ENCODE data around the gene UBE2Q2.
"Not testable (repeated sequence)": the region's sequence is repeated elsewhere in the genome, so short reads cannot be mapped to it uniquely, and the experiment has no call there.

UBE2Q2 gene

DNA sequence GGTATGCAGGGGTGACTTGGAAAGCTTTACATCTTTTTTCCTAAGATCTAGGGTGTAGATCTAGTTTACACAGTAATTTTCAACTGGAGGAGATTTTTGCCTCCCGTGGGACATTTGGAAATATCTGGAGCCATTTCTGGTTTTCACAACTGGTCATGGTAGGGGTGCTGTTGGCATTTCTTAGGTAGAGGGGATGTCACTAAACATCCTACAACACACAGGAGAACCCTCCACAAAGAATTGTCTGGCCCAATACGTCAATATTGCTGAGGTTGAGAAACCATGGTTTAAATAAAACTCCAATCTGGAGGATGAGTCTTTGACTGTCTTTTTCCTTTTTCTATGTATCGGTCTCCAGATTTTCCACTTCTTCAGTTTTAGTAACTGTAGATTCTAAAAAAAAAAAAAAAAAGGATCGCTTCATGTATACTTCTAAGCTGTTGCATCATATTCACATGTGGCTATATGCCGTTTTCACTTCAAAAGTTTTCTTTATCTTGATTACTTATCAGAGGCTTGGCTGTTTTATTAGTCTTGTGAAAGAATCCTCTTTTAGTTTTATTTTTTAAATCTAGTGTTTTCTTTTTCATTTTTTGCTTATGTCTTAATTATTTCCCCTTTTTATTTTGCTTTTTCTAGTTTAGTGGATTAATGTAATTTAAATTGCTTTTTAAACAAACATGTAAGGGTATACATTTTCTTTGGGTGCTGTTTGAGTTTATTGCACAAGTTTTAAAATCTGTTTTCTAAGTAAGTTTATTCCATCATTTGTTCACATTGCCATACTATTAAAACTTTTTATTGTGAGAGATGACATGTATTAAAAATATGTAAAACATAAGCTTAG, 21.2 kb downstream of the UBE2Q2 start:
- no peak overlapping the region for H3K4me3 ChIP-seq (ENCODE audit: low read depth, low read length)

- not testable (repeated sequence) for H3K4me3 ChIP-seq (ENCODE audit: low read depth, low read length)
These were observed 22.8 kb downstream of the UBE2Q2 start for GRCh38 chr15:75866045-75866444.

GRCh38 chr15:75866916-75867315, 23.7 kb downstream of the UBE2Q2 start:
- no peak overlapping the region for H3K4me3 ChIP-seq (ENCODE audit: low read depth, low read length)

- H3K4me3 ChIP-seq (ENCODE audit: low read depth, low read length) = no peak overlapping the region
These were observed 24.2 kb downstream of the UBE2Q2 start for GRCh38 chr15:75867449-75867848.

GRCh38 chr15:75868019-75868418, 24.8 kb downstream of the UBE2Q2 start:
- no peak overlapping the region for H3K4me3 ChIP-seq (ENCODE audit: low read depth, low read length)

DNA sequence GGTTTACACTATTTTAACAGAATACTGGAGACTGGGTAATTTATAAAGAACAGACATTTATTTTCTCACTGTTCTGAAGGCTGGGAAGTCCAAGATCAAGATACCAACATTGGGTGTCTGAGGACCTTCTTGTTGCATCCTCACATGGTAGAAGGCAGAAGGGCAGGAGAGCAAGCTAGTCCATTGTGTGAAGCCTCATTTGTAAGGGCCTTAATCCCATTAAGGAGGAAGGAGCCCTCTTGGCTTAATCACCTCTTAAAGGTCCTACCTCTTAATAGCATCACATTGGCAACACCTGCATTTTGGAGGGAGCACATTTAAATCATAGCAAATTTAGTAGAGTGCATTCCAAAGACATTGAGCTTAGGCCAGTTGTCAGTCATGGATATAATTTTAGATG, 26.2 kb downstream of the UBE2Q2 start:
- no peak overlapping the region for H3K4me3 ChIP-seq (ENCODE audit: low read depth, low read length)

- not testable (repeated sequence) for H3K4me3 ChIP-seq (ENCODE audit: low read depth, low read length)
These were observed 28.3 kb downstream of the UBE2Q2 start for GRCh38 chr15:75871589-75871988.

DNA sequence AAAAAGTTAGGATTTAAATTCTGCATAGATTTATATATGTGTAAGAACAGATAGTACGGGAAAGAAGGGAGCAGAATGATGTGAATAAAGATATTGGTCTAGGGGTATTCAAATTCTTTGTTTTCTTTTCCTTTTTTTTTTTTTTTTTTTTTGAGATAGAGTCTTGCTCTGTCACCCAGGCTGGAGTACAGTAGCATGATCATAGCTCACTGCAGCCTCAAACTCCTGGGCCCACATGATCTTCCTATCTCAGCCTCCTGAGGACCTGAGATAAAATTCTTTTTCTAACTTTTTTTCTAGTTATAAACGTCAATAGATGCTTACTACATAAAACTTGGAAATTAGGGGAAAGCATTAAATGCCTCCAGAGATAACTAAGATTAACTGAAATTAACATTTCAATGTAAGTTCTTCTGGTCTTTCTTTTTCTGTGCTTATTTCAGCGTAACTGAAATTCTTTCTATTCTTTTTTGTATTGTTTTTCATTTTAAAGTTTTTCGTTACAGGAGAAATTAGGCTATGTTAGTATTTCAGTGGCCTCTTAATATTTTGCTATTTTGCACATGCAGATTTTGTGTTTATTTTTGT, 29.2 kb downstream of the UBE2Q2 start:
- no peak overlapping the region for H3K4me3 ChIP-seq (ENCODE audit: low read depth, low read length)

GRCh38 chr15:75884041-75884440, 40.8 kb downstream of the UBE2Q2 start:
- H3K4me3 ChIP-seq (ENCODE audit: low read depth, low read length) = no peak overlapping the region

- no peak overlapping the region for H3K4me3 ChIP-seq (ENCODE audit: low read depth, low read length)
These were observed 43.9 kb downstream of the UBE2Q2 start for GRCh38 chr15:75887178-75887577.

DNA sequence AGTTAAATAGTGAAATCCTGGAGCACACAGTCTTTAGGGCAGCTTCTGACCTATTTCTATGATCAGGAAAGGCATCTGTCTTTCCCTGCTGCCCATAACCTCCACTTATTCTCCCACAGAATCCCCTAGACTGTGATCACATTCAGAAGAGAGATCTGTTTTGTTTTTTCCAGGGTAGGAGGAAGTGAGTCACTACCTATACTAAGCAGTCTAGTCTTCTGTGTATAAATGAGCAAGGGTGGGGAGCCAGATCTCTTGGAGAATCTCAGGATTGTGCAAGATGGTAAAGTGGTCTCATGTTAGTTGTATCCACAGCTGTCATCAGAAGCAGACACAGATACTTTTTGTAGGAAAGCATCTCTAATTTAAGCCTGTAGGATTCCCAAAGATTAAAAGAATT, 48.6 kb downstream of the UBE2Q2 start:
- no peak overlapping the region for H3K4me3 ChIP-seq (ENCODE audit: low read depth, low read length)

DNA sequence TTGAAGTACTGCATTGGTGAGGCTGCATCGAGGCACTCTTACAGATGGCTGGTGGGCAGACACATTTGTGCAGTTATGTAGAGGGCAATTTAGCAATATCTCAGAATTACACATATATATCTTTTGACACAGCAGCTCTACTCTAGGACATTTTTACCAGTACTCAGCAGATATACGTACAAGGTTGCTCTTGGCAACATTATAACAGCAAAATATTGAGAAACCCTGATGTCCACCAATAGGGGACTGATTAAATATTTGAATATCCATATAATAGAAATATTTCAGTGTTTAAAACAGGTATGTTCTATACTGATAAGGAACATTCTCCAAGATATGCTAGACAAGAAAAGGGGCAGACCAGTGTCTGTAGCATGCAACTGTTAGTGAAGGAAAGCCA, 52.5 kb downstream of the UBE2Q2 start:
- no peak overlapping the region for H3K4me3 ChIP-seq (ENCODE audit: low read depth, low read length)

- H3K4me3 ChIP-seq (ENCODE audit: low read depth, low read length) = no peak overlapping the region
These were observed 57.3 kb downstream of the UBE2Q2 start for GRCh38 chr15:75900577-75900976.

DNA sequence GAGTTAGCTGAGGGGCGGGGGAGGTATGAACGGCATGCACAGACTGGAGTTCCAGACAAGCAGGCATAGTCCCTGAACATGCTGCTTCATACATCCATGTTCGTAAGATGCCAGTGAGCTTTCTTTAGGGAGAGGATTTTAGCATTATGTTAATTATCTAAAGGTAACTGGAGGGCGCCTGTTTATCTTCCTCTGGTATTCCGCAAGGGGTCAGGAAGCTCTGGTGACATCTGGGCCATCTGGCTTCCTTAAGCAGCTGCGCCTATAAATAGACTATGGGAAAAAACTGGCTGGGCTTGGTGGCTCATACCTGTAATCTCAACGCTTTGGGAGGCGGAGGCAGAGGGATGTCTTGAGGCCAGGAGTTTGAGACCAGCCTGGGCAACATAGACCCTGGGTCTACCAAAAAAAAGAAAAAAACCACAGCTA, 58.9 kb downstream of the UBE2Q2 start:
- no peak overlapping the region for H3K4me3 ChIP-seq (ENCODE audit: low read depth, low read length)

DNA sequence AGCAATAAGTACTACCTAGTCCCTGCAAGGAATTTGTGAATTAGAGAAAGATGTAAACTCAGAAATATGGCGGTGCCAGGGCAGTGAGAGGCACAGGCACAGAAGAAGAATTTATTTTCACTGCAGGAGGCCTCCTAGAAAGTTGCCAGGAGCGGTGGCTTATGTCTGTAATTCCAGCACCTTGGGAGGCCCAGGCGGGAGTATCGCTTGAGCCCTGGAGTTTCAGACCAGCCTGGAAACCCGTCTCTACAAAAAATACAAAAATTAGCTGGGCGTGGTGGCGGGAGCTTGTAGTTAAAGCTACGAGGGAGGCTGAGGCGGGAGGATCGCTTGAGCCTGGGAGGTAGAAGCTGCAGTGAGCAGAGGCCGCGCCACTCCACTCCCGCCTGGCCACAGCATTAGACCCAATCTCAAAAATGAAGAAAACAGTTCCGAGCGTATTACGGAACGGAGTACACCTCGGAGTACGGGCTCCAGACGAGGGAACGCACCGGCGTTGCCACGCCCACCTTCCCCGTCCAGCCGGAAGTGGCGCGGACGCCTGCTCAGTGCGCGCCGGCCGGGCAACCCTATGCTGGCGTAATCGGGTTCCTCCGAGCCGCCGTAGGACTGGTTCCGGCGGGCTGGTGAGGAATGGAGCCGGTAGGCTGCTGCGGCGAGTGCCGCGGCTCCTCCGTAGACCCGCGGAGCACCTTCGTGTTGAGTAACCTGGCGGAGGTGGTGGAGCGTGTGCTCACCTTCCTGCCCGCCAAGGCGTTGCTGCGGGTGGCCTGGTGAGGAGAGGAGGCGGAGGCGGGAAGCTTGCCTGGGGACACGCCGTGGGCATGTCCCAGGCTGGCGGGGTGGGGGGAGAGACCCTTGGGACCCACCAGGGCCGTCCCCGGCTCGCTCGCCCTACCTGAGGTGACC, 60.3 kb downstream of the UBE2Q2 start, which contains the start of gene FBXO22:
Gene FBXO22 (plus strand): TSS at position 548 of the 909 bp plus-strand sequence. CDS start 86 bp downstream, at position 634.
- H3K4me3 ChIP-seq (ENCODE audit: low read depth, low read length) = peak within 1 kb of the TSS; percentile 89

DNA sequence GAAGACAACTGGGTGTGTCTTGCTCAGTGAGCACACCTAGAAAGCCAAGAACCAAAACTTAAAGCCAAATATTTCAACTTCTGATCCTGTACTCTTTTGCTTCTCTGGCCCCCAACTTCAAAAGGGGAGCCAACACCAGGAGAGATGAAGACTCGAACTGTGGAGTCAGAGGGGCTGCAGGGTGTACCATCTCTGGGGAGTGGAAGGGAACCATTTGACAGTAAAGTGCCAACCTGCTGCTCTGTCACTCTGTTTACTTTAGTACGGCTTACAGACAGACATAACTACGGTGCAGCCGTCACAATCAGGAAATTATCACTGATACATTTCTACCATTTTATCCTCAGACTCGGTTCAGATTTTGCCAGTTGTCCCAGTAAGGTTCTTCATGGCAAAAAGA, 62.0 kb downstream of the UBE2Q2 start:
- no peak overlapping the region for H3K4me3 ChIP-seq (ENCODE audit: low read depth, low read length)

DNA sequence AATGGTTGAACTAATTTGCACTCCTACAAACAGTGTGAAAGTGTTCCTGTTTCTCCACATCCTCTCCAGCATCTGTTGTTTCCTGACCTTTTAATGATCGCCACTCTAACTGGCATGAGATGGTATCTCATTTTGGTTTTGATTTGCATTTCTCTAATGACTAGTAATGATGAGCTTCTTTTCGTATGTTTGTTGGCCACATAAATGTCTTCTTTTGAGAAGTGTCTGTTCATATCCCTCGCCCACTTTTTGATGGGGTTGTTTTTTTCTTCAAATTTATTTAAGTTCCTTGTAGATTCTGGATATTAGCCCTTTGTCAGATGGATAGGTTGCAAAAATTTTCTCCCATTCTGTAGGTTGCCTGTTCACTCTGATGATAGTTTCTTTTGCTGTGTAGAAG, 67.1 kb downstream of the UBE2Q2 start:
- H3K4me3 ChIP-seq (ENCODE audit: low read depth, low read length) = not testable (repeated sequence)

GRCh38 chr15:75916978-75917377, 73.7 kb downstream of the UBE2Q2 start:
- no peak overlapping the region for H3K4me3 ChIP-seq (ENCODE audit: low read depth, low read length)

DNA sequence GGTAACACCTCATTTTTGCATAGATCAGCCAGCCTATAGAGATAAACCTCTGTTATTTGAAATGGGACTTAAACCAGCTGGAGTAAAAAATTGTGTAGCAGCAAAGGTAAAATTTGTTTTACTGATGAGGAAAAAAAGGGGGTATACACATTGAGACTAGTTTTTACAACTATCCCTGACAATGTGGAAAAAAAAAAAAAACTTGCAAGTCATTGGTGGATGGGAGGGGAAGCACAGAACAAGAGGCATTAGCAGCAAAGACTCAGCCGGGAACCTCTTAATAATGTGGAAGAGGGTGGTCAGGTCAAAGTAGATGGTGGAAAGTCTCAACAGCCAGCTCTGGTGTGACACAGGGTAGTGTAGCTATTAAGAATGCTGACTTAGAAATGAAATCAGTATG, 74.9 kb downstream of the UBE2Q2 start:
- H3K4me3 ChIP-seq (ENCODE audit: low read depth, low read length) = no peak overlapping the region

GRCh38 chr15:75920079-75920478, 76.8 kb downstream of the UBE2Q2 start:
- no peak overlapping the region for H3K4me3 ChIP-seq (ENCODE audit: low read depth, low read length)
